ENCODE measurements around the gene S100A8. TPM values are rescaled to one million over a fixed set of nuclear protein-coding genes. Genes with fewer than 3 reads are reported as not detected.

S100A8 gene
- polyA plus RNA-seq, 3 donors: 4,193 to 30,135 (median 27,689) TPM

- no peaks in the 10 kb centered on the region for H3K4me1 ChIP-seq (ENCODE audit: control insufficient read depth in 1 of 2, insufficient read depth in 2 of 2, low read length in 2 of 2)
- intact Hi-C loops (cut with micrococcal nuclease): no loop called here
- no peaks in the 10 kb centered on the region for H3K4me1 Mint-ChIP-seq
These were observed 37.9 kb upstream of the S100A8 start for GRCh38 chr1:153428791-153429190.

DNA sequence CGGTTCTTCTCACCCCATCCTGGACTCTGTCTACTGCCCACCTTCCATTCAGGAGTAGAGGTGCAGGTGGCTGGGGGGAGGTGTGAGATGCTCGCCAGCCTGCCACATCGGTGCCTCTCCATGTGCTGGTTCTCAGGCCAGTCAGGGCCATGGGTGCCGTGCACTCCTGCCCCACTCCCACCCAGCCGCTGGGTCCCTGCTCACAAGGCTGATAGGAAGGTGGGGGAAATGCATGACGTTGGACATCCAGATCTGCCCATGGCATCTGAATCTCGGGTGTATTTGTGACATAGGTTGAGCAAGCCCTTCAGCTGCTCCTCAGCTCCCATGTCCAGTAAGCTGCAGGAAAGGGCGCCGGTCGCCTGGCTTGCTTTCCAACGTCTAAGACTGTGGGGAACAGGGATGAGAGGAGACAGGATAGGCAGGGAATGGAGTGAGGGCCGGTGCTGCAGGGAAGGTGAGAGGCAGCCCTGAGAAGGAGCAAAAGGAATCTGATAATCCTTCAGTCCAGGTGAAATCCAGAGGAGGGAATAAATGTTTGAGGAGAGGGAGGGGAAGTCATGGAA lies 37.3 kb upstream of the S100A8 start:
- H3K27me3 Mint-ChIP-seq (ENCODE audit: low read depth in 3 of 3): peaks cover 19 to 24% (median 24%) of the 10 kb centered on the region in 3 donors
- TF ChIP-seq CTCF (IDR thresholded peaks at IDR 0.05): no peak

More at GRCh38 chr1:153428791-153429190, 37.9 kb upstream of the S100A8 start:
- no peaks in the 10 kb centered on the region for H3K9me3 ChIP-seq (replicated peaks in 1 of 2; ENCODE audit: control insufficient read depth in 1 of 2, insufficient read depth in 1 of 2, low read length in 2 of 2)
- no peak for TF ChIP-seq CTCF (IDR thresholded peaks at IDR 0.05)
- no peak overlapping the region for H3K27ac ChIP-seq (ENCODE audit: low read depth in 1 of 2, low read length in 2 of 2)
- H3K27ac Mint-ChIP-seq: no peak overlapping the region
- peaks cover 0 to 1% of the 10 kb centered on the region in 2 donors for H3K27me3 ChIP-seq (ENCODE audit: control insufficient read depth in 2 of 2, insufficient read depth in 2 of 2, low read length in 2 of 2)
- H3K79me2 ChIP-seq (ENCODE audit: insufficient read depth, low read length): no peaks in the 10 kb centered on the region
- peaks cover 0 to 1% (median 0%) of the 10 kb centered on the region in 7 donors for H3K9me3 Mint-ChIP-seq
- peaks cover 21 to 24% (median 24%) of the 10 kb centered on the region in 3 donors for H3K27me3 Mint-ChIP-seq (ENCODE audit: low read depth in 3 of 3)
- H4K20me1 ChIP-seq (ENCODE audit: insufficient read depth, low read length): no peaks in the 10 kb centered on the region
- H3K36me3 Mint-ChIP-seq: no peaks in the 10 kb centered on the region
- H3K9ac ChIP-seq (ENCODE audit: insufficient read depth, low read length, poor library complexity, severe bottlenecking): no peak overlapping the region
- no peak overlapping the region for H3K4me2 ChIP-seq (replicated peaks; ENCODE audit: extremely low read depth, low read length, poor library complexity, severe bottlenecking)
- DNase-seq: no peak
- no peak overlapping the region for H3K4me3 ChIP-seq (replicated peaks in 1 of 3; ENCODE audit: low read depth in 2 of 3, low read length in 3 of 3)
- 76% methylated on average over 6 of the region's 6 CpGs for WGBS (ENCODE audit: insufficient coverage)
- no peak overlapping the region for H3K4me3 Mint-ChIP-seq
- no peaks in the 10 kb centered on the region for H3K36me3 ChIP-seq (replicated peaks in 1 of 2; ENCODE audit: control insufficient read depth in 1 of 2, insufficient read depth in 2 of 2, low read length in 2 of 2)
- H2AFZ ChIP-seq (ENCODE audit: insufficient read depth, low read depth, low read length, poor library complexity, severe bottlenecking): no peak overlapping the region

More for the DNA sequence above, 37.3 kb upstream of the S100A8 start:
- H3K9me3 ChIP-seq (replicated peaks in 1 of 2; ENCODE audit: control insufficient read depth in 1 of 2, insufficient read depth in 1 of 2, low read length in 2 of 2): no peaks in the 10 kb centered on the region
- H3K4me3 ChIP-seq (replicated peaks in 1 of 3; ENCODE audit: low read depth in 2 of 3, low read length in 3 of 3): no peak overlapping the region
- H3K4me1 ChIP-seq (ENCODE audit: control insufficient read depth in 1 of 2, insufficient read depth in 2 of 2, low read length in 2 of 2): no peaks in the 10 kb centered on the region
- Mint-ChIP-seq H3K4me3 (no peak overlapping the region), H3K27ac (peak overlapping the region in 1 of 7 donors; percentile 34), H3K36me3 (no peaks in the 10 kb centered on the region), H3K9me3 (peaks cover 0 to 1% (median 0%) of the 10 kb centered on the region in 7 donors), H3K4me1 (no peaks in the 10 kb centered on the region)
- no peak for DNase-seq
- no peaks in the 10 kb centered on the region for H4K20me1 ChIP-seq (ENCODE audit: insufficient read depth, low read length)
- H3K36me3 ChIP-seq (replicated peaks in 1 of 2; ENCODE audit: control insufficient read depth in 1 of 2, insufficient read depth in 2 of 2, low read length in 2 of 2): no peaks in the 10 kb centered on the region
- no peak overlapping the region for H3K4me2 ChIP-seq (replicated peaks; ENCODE audit: extremely low read depth, low read length, poor library complexity, severe bottlenecking)
- H3K9ac ChIP-seq (ENCODE audit: insufficient read depth, low read length, poor library complexity, severe bottlenecking): no peak overlapping the region
- peaks cover 0 to 3% of the 10 kb centered on the region in 2 donors for H3K27me3 ChIP-seq (ENCODE audit: control insufficient read depth in 2 of 2, insufficient read depth in 2 of 2, low read length in 2 of 2)
- H3K79me2 ChIP-seq (ENCODE audit: insufficient read depth, low read length): no peaks in the 10 kb centered on the region
- intact Hi-C loops (cut with micrococcal nuclease): no loop called here
- no peak overlapping the region for H2AFZ ChIP-seq (ENCODE audit: insufficient read depth, low read depth, low read length, poor library complexity, severe bottlenecking)
- WGBS (ENCODE audit: insufficient coverage): 82% methylated on average over 7 of the region's 12 CpGs
- no peak overlapping the region for H3K27ac ChIP-seq (ENCODE audit: low read depth in 1 of 2, low read length in 2 of 2)

Data from CD14-positive monocyte (primary cell).